Breast epithelium (tissue), 4 donors: ENCODE results near the gene SAMD8. TPM values are rescaled to one million over a fixed set of nuclear protein-coding genes. Genes with fewer than 3 reads are reported as not detected.
A peak's percentile ranks its signal among the peaks of the same experiment; 100 is the strongest.
"Not testable (repeated sequence)": the region's sequence is repeated elsewhere in the genome, so short reads cannot be mapped to it uniquely, and the experiment has no call there.

Experiments
- DNase-seq, 2 donors: peaks; one replicate each; pipeline ENCODE4 v3.0.0-alpha.2; 2019; ENCODE audit warnings: low spot score in 2 of 2
- H3K27ac ChIP-seq, 2 donors: fragments of 200-600 bp; sonication (generic) in 1 of 2; one replicate each; pipeline ENCODE4 v1.5.1; 2016 to 2019; ENCODE audit warnings: mild to moderate bottlenecking in 1 of 2
- H3K27me3 ChIP-seq, 2 donors: fragments of 200-600 bp; sonication (generic) in 1 of 2; one replicate each; pipeline versions ENCODE4 v1.5.1 to v1.6.0; 2017 to 2019; ENCODE audit warnings: control low read depth in 1 of 2, mild to moderate bottlenecking in 1 of 2
- H3K36me3 ChIP-seq: fragments of 200-600 bp; one replicate; pipeline ENCODE4 v1.5.1; 2019
- H3K4me1 ChIP-seq, 2 donors: fragments of 200-600 bp; sonication (generic); one replicate each; pipeline ENCODE4 v1.5.1; 2016 to 2019; ENCODE audit warnings: control low read depth in 1 of 2
- H3K4me3 ChIP-seq, 3 donors: fragments of 200-600 bp; sonication (generic); 1 replicate in 2 of 3; 2 replicates in 1 of 3; pipeline ENCODE4 v1.5.1; 2016 to 2019; ENCODE audit warnings: mild to moderate bottlenecking in 3 of 3, moderate library complexity in 2 of 3
- H3K9me3 ChIP-seq, 2 donors: fragments of 200-600 bp; sonication (generic) in 1 of 2; one replicate each; pipeline ENCODE4 v1.5.1; 2016 to 2019; ENCODE audit warnings: control low read depth in 1 of 2
- CTCF ChIP-seq, 3 donors: fragments of 450-650 bp; IDR thresholded peaks; one replicate each; pipeline ENCODE4 v1.5.1; 2016 to 2017; ENCODE audit warnings: antibody characterized with exemption in 3 of 3, mild to moderate bottlenecking in 3 of 3, moderate library complexity in 3 of 3
- POLR2A ChIP-seq: fragments of 450-650 bp; IDR thresholded peaks from one replicate; pipeline ENCODE4 v1.6.1; 2016; ENCODE audit warnings: antibody characterized with exemption, mild to moderate bottlenecking, moderate library complexity
- POLR2AphosphoS5 ChIP-seq, 3 donors: sonication (generic); formaldehyde crosslinking; IDR thresholded peaks; one replicate each; pipeline ENCODE4 v1.6.1; 2017; ENCODE audit warnings: antibody characterized with exemption in 3 of 3
- intact Hi-C: fragments of 100-400 bp; cut with DNase I; formaldehyde crosslinking; loops from one replicate; pipeline ENCODE4 v1.15.1; 2023; ENCODE audit warnings: low total_unique reads
- total RNA-seq, 3 donors: library from RNA; depleted of rRNA; stranded (reverse); fragments of >200 nt; gene quantifications; one replicate each; pipeline ENCODE4 v1.1.0, GENCODE V29; 2016

SAMD8 gene
- total RNA-seq, 3 donors from 2014 or later, result 41.0 to 45.2 (median 41.3) TPM

- H3K27me3 ChIP-seq, result no peaks in the 10 kb centered on the region
- TF ChIP-seq POLR2AphosphoS5 (IDR thresholded peaks at IDR 0.05), result no peak
- no peak for TF ChIP-seq POLR2A
- TF ChIP-seq CTCF (IDR thresholded peaks at IDR 0.05), result no peak
- H3K4me1 ChIP-seq, result no peaks in the 10 kb centered on the region
- no peak overlapping the region for H3K27ac ChIP-seq
- H3K9me3 ChIP-seq, result no peaks in the 10 kb centered on the region
- intact Hi-C loops, result no loop called here
- no peaks in the 10 kb centered on the region for H3K36me3 ChIP-seq
- no peak for DNase-seq
- no peak overlapping the region for H3K4me3 ChIP-seq
Measured at GRCh38 chr10:75126277-75126676, 14.8 kb downstream of the SAMD8 start.

- TF ChIP-seq CTCF (IDR thresholded peaks at IDR 0.05), result no peak
- no peak for TF ChIP-seq POLR2AphosphoS5 (IDR thresholded peaks at IDR 0.05)
- no peak for TF ChIP-seq POLR2A
- Histone ChIP-seq H3K36me3 (no peaks in the 10 kb centered on the region), H3K4me3 (no peak overlapping the region), H3K9me3 (no peaks in the 10 kb centered on the region), H3K4me1 (no peaks in the 10 kb centered on the region), H3K27me3 (no peaks in the 10 kb centered on the region), H3K27ac (peak overlapping the region in 1 of 2 donors; percentile 27)
- intact Hi-C loops, result no loop called here
- no peak for DNase-seq
Measured at GRCh38 chr10:75127471-75127870, 16.0 kb downstream of the SAMD8 start.

GRCh38 chr10:75128985-75129384 lies 17.5 kb downstream of the SAMD8 start:
- H3K4me3 ChIP-seq, result not testable (repeated sequence)

GRCh38 chr10:75129537-75129936 lies 18.1 kb downstream of the SAMD8 start:
- Histone ChIP-seq H3K4me1 (no peaks in the 10 kb centered on the region), H3K27ac (no peak overlapping the region), H3K4me3 (no peak overlapping the region), H3K27me3 (no peaks in the 10 kb centered on the region), H3K36me3 (no peaks in the 10 kb centered on the region), H3K9me3 (no peaks in the 10 kb centered on the region)
- intact Hi-C loops, result no loop called here
- TF ChIP-seq POLR2A, result no peak
- no peak for TF ChIP-seq CTCF (IDR thresholded peaks at IDR 0.05)
- TF ChIP-seq POLR2AphosphoS5 (IDR thresholded peaks at IDR 0.05), result no peak
- DNase-seq, result no peak

More at GRCh38 chr10:75128985-75129384, 17.5 kb downstream of the SAMD8 start:
- H3K27ac ChIP-seq, H3K27me3 ChIP-seq, H3K36me3 ChIP-seq, intact Hi-C loops, DNase-seq, H3K4me1 ChIP-seq, H3K9me3 ChIP-seq: not testable (repeated sequence)

GRCh38 chr10:75133701-75134100 lies 22.2 kb downstream of the SAMD8 start:
- DNase-seq, H3K4me1 ChIP-seq, H3K4me3 ChIP-seq, H3K27me3 ChIP-seq, H3K9me3 ChIP-seq, H3K27ac ChIP-seq, intact Hi-C loops, H3K36me3 ChIP-seq: not testable (repeated sequence)

- H3K27me3 ChIP-seq, result no peaks in the 10 kb centered on the region
- TF ChIP-seq CTCF (IDR thresholded peaks at IDR 0.05), result no peak
- no peak for TF ChIP-seq POLR2A
- no peak for TF ChIP-seq POLR2AphosphoS5 (IDR thresholded peaks at IDR 0.05)
- no peak for DNase-seq
- H3K27ac ChIP-seq, result no peak overlapping the region
- H3K4me1 ChIP-seq, result no peaks in the 10 kb centered on the region
- no peaks in the 10 kb centered on the region for H3K9me3 ChIP-seq
- no peaks in the 10 kb centered on the region for H3K36me3 ChIP-seq
- H3K4me3 ChIP-seq, result no peak overlapping the region
- intact Hi-C loops, result no loop called here
Measured at GRCh38 chr10:75136346-75136745, 24.9 kb downstream of the SAMD8 start.
